B cell (primary cell): Measurements from ENCODE around the gene TRAPPC12. TPM values are rescaled to one million over a fixed set of nuclear protein-coding genes. Genes with fewer than 3 reads are reported as not detected.

Experiments used
- ATAC-seq: fragments of 200-7000 bp; cut with Tn5 transposase; one replicate; pipeline ENCODE4 v1.10.0; 2021; ENCODE audit warnings: low read depth, mild to moderate bottlenecking, moderate number of reproducible peaks, moderate library complexity
- CTCF ChIA-PET: fragments of 350-600 bp; sonication (Branson Sonifier 250); formaldehyde crosslinking; loops from one replicate; lab custom pipeline; 2021; ENCODE audit warnings: antibody characterized with exemption, inconsistent platforms; lab: Charles Lee
- POLR2A ChIA-PET: fragments of 350-600 bp; sonication (Branson Sonifier 250); formaldehyde crosslinking; loops from one replicate; lab custom pipeline; 2021; ENCODE audit warnings: antibody characterized with exemption; lab: Charles Lee
- DNase-seq: peaks from one replicate; pipeline ENCODE4 v3.0.0; 2013
- H2AFZ ChIP-seq: 2 replicates; pipeline ENCODE4 v1.6.1; 2012; ENCODE audit warnings: mild to moderate bottlenecking, low read depth, low read length; ENCODE audit not compliant: insufficient read depth, poor library complexity, severe bottlenecking
- H3K27ac ChIP-seq, 2 donors: 1 replicate in 1 of 2; 2 replicates in 1 of 2; pipeline ENCODE4 v1.5.1; 2012 to 2013; ENCODE audit warnings: low read length in 2 of 2, mild to moderate bottlenecking in 2 of 2, moderate library complexity in 1 of 2
- H3K27me3 ChIP-seq, 4 experiments: fragments of 200-600 bp in 1 of 4; sonication (generic) in 1 of 4; replicated peaks in 1 of 4; 1 replicate in 2 of 4; 2 replicates in 2 of 4; pipeline versions ENCODE4 v1.6.1 to v1.7.0; 2013 to 2016; ENCODE audit warnings: low read length in 3 of 4, mild to moderate bottlenecking in 2 of 4, mixed read lengths in 1 of 4, moderate library complexity in 1 of 4; ENCODE audit not compliant: insufficient read depth in 4 of 4, control insufficient read depth in 3 of 4; ENCODE audit errors: control extremely low read depth in 1 of 4
- H3K36me3 ChIP-seq, 2 experiments: replicated peaks in 1 of 2; 1 replicate in 1 of 2; 2 replicates in 1 of 2; pipeline versions ENCODE4 v1.6.1 to v1.7.1; 2013; ENCODE audit warnings: low read length in 1 of 2; ENCODE audit not compliant: insufficient read depth in 2 of 2, control insufficient read depth in 1 of 2; ENCODE audit errors: control extremely low read depth in 1 of 2, extremely low read depth in 1 of 2
- H3K4me1 ChIP-seq, 2 donors: fragments of 200-600 bp in 1 of 2; sonication (generic) in 1 of 2; 1 replicate in 1 of 2; 2 replicates in 1 of 2; pipeline versions ENCODE4 v1.5.1 to v1.6.1; 2013 to 2017; ENCODE audit warnings: low read length in 2 of 2; ENCODE audit not compliant: control insufficient read depth in 2 of 2, insufficient read depth in 2 of 2
- H3K4me2 ChIP-seq: replicated peaks from 2 replicates; pipeline ENCODE3; 2012; ENCODE audit warnings: mild to moderate bottlenecking, low read depth, low read length; ENCODE audit not compliant: poor library complexity, severe bottlenecking
- H3K4me3 ChIP-seq, 5 experiments: fragments of 200-600 bp in 1 of 5; sonication (generic) in 1 of 5; 1 replicate in 3 of 5; 2 replicates in 2 of 5; pipeline versions ENCODE4 v1.5.1 to v1.7.0; 2011 to 2016; ENCODE audit warnings: low read length in 4 of 5, mild to moderate bottlenecking in 4 of 5, low read depth in 2 of 5, control low read depth in 1 of 5, moderate library complexity in 1 of 5; ENCODE audit not compliant: insufficient read depth in 1 of 5; ENCODE audit errors: control extremely low read depth in 1 of 5, extremely low read depth in 1 of 5
- H3K79me2 ChIP-seq: fragments of 200-600 bp; sonication (generic); one replicate; pipeline ENCODE4 v1.6.0; 2016; ENCODE audit warnings: low read length; ENCODE audit not compliant: control insufficient read depth, insufficient read depth
- H3K9ac ChIP-seq: fragments of 200-600 bp; sonication (generic); 2 replicates; pipeline ENCODE4 v1.6.1; 2017; ENCODE audit warnings: mild to moderate bottlenecking, low read length, moderate library complexity
- H3K9me3 ChIP-seq, 3 donors: one replicate each; pipeline versions ENCODE4 v1.6.1 to v1.7.1; 2013; ENCODE audit warnings: low read length in 2 of 3; ENCODE audit not compliant: control insufficient read depth in 2 of 3, insufficient read depth in 1 of 3; ENCODE audit errors: control extremely low read depth in 1 of 3
- H4K20me1 ChIP-seq: 2 replicates; pipeline ENCODE4 v1.6.0; 2012; ENCODE audit warnings: mild to moderate bottlenecking, low read length; ENCODE audit not compliant: insufficient read depth, control insufficient read depth, poor library complexity, severe bottlenecking
- H3K27ac Mint-ChIP-seq: one replicate; pipeline ENCODE4 v1.8.0; 2021; ENCODE audit warnings: mixed read lengths
- H3K27me3 Mint-ChIP-seq: one replicate; pipeline ENCODE4 v1.8.0; 2021; ENCODE audit warnings: mixed read lengths
- H3K4me1 Mint-ChIP-seq: one replicate; pipeline ENCODE4 v1.8.0; 2021; ENCODE audit warnings: mixed read lengths
- H3K4me3 Mint-ChIP-seq: one replicate; pipeline ENCODE4 v1.8.0; 2021; ENCODE audit warnings: mixed read lengths
- H3K9me3 Mint-ChIP-seq: one replicate; pipeline ENCODE4 v1.8.0; 2022; ENCODE audit warnings: mixed read lengths; ENCODE audit not compliant: insufficient read depth
- CTCF ChIP-seq: fragments of 200-600 bp; IDR thresholded peaks from one replicate; pipeline ENCODE4 v1.8.0; 2022; ENCODE audit warnings: antibody characterized with exemption, mild to moderate bottlenecking
- EZH2 ChIP-seq: IDR thresholded peaks from 2 replicates; pipeline ENCODE4 v1.6.1; 2012; ENCODE audit warnings: borderline replicate concordance, low read depth, mild to moderate bottlenecking, moderate library complexity, low read length; ENCODE audit not compliant: insufficient read depth, poor library complexity, severe bottlenecking
- WGBS: methylation state at CpG from one replicate; pipeline ENCODE4 v1.1.5; 2013; ENCODE audit warnings: missing lambda C conversion rate; ENCODE audit not compliant: insufficient coverage; 5-methylcytosine and 5-hydroxymethylcytosine counted together
- intact Hi-C: fragments of 100-400 bp; cut with micrococcal nuclease; formaldehyde crosslinking; loops from one replicate; pipeline ENCODE4 v1.10.0; 2022
- polyA plus RNA-seq: library from polyadenylated mRNA; depleted of rRNA; stranded (reverse); fragments of >200 nt; gene quantifications from 2 replicates; pipeline ENCODE4 v1.2.3, GENCODE V29; 2012
- total RNA-seq, 2 donors: library from RNA; stranded (reverse); fragments of 120-200 nt in 1 of 2; gene quantifications; 1 replicate in 1 of 2; 2 replicates in 1 of 2; pipeline versions ENCODE4 v1.2.3 to v1.2.4, GENCODE V29; 2013 to 2022

TRAPPC12 gene
- total and polyA plus RNA-seq, 2 donors (not counting 1 experiment from before 2014, with no cell fraction given): 80.9 to 151 TPM

DNA sequence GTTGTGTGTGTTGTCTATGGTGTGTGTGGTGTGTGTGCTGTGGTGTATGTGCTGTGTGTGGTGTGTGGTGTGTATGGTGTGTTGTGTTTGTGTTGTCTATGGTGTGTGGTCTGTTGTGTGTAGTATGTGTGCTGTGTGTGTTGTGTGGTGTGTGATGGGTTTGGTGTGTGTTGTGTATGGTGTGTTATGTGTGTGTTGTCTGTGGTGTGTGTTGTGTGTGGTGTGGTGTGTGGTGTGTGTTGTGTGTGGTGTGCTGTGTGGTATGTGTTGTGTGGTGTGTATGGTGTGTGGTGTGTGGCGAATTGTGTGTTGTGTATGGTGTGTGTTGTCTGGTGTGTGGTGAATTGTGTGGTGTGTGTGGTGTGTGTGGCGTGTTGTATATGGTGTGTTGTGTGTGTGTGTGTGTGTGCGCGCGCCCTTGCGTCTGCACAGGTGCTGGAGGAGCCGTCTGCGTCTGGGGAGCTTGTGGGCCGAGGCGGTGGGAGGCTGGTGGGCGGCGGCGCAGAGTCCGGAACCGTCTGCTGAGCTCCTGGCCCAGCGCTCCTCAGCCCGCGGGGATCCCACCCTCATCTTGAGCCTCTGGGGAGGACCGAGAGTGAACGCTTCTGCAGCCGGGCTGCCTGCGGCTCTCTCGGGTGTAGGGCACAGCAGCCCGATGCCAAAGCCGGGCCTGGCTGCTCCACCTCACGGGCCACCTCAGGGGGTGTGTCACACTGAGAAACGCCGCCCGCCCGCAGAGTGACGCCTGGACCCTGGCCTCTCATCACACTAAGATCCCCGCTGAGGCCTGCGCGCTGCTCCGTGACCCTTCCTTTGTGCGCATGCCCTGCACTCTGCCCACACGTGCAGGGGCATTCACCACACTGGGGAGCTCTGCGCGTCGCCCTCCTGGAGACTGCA, 148.6 kb downstream of the TRAPPC12 start:
- intact Hi-C loops: no loop called here
- no peaks in the 10 kb centered on the region for H3K9me3 ChIP-seq
- no peak overlapping the region for H3K9ac ChIP-seq
- H3K27me3 Mint-ChIP-seq: no peaks in the 10 kb centered on the region
- peaks cover 0 to 2% of the 10 kb centered on the region in 2 experiments for H3K36me3 ChIP-seq
- DNase-seq (no peak), ATAC-seq (no peak)
- H3K27me3 ChIP-seq: no peaks in the 10 kb centered on the region
- no peak overlapping the region for H3K4me2 ChIP-seq
- H3K27ac ChIP-seq: no peak overlapping the region
- no peaks in the 10 kb centered on the region for H4K20me1 ChIP-seq
- no peak overlapping the region for H3K4me3 Mint-ChIP-seq
- no peaks in the 10 kb centered on the region for H3K4me1 Mint-ChIP-seq
- H3K4me3 ChIP-seq: no peak overlapping the region
- H3K79me2 ChIP-seq: peaks cover 5% of the 10 kb centered on the region
- H3K9me3 Mint-ChIP-seq: no peaks in the 10 kb centered on the region
- no peaks in the 10 kb centered on the region for H3K4me1 ChIP-seq
- 92% methylated on average over 40 of the region's 40 CpGs for WGBS
- H3K27ac Mint-ChIP-seq: no peak overlapping the region
- no peak overlapping the region for H2AFZ ChIP-seq
- ChIA-PET CTCF (no interaction called here), POLR2A (interaction anchor here (0.6 kb wide), 1 partner anchor 22 kb away, joined by 5 read pairs; no protein-coding TSS in a partner anchor)
- TF ChIP-seq CTCF: no peak
- TF ChIP-seq EZH2: no peak

Other genes starting within 250 kb of the TRAPPC12 start
- 31.2 and 31.8 TPM in 2 replicates for gene EIPR1, start 1.9 kb upstream of the TRAPPC12 start, total RNA-seq
- 32.2 and 37.0 TPM in 2 replicates for gene EIPR1, start 1.9 kb upstream of the TRAPPC12 start, polyA plus RNA-seq
- 23.1 and 25.0 TPM in 2 replicates for gene ADI1, start 139.8 kb downstream of the TRAPPC12 start, total RNA-seq
- 15.2 and 20.8 TPM in 2 replicates for gene ADI1, start 139.8 kb downstream of the TRAPPC12 start, polyA plus RNA-seq
- 24.2 and 25.1 TPM in 2 replicates for gene RNASEH1, start 178.6 kb downstream of the TRAPPC12 start, total RNA-seq
- gene RNASEH1, start 178.6 kb downstream of the TRAPPC12 start, polyA plus RNA-seq: 7.2 and 13.0 TPM in 2 replicates
- gene RPS7, start 195.6 kb downstream of the TRAPPC12 start, total RNA-seq: 1,454 and 1,548 TPM in 2 replicates
- 1,794 and 2,177 TPM in 2 replicates for gene RPS7, start 195.6 kb downstream of the TRAPPC12 start, polyA plus RNA-seq
- gene COLEC11, start 215.4 kb downstream of the TRAPPC12 start, total RNA-seq: not detected in 2 replicates
- 0.58 TPM in 1 of 2 replicates, not detected in the other for gene COLEC11, start 215.4 kb downstream of the TRAPPC12 start, polyA plus RNA-seq